ENCODE results near the gene GLRX.

DNA sequence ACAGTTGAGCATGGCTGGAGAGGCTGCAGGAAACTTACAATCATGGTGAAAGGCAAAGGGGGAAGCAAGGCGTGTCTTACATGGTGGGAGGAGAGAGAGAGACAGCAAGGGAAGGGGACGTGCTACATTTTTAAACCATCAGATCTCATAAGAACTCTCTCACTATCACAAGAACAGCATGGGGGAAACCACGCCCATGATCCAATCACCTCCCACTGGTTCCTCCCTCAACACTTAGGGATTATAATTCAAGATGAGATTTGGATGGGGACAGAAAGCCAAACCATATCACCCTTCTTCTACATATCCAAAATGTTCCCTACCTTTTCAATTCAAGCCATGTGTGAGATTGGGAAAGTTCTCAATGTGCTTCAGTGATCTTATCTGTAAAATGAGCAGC, 22.9 kb upstream of the GLRX start:
- TF ChIP-seq, protein P1, sequence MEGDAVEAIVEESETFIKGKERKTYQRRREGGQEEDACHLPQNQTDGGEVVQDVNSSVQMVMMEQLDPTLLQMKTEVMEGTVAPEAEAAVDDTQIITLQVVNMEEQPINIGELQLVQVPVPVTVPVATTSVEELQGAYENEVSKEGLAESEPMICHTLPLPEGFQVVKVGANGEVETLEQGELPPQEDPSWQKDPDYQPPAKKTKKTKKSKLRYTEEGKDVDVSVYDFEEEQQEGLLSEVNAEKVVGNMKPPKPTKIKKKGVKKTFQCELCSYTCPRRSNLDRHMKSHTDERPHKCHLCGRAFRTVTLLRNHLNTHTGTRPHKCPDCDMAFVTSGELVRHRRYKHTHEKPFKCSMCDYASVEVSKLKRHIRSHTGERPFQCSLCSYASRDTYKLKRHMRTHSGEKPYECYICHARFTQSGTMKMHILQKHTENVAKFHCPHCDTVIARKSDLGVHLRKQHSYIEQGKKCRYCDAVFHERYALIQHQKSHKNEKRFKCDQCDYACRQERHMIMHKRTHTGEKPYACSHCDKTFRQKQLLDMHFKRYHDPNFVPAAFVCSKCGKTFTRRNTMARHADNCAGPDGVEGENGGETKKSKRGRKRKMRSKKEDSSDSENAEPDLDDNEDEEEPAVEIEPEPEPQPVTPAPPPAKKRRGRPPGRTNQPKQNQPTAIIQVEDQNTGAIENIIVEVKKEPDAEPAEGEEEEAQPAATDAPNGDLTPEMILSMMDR (IDR thresholded peaks at IDR 0.05): no peak
- no peak for TF ChIP-seq RCOR1 (IDR thresholded peaks at IDR 0.05; ENCODE audit: low read depth, low read length)
- TF ChIP-seq JUN (IDR thresholded peaks at IDR 0.05): no peak
- TF ChIP-seq EP300 (IDR thresholded peaks at IDR 0.05): no peak
- TF ChIP-seq, protein P2, sequence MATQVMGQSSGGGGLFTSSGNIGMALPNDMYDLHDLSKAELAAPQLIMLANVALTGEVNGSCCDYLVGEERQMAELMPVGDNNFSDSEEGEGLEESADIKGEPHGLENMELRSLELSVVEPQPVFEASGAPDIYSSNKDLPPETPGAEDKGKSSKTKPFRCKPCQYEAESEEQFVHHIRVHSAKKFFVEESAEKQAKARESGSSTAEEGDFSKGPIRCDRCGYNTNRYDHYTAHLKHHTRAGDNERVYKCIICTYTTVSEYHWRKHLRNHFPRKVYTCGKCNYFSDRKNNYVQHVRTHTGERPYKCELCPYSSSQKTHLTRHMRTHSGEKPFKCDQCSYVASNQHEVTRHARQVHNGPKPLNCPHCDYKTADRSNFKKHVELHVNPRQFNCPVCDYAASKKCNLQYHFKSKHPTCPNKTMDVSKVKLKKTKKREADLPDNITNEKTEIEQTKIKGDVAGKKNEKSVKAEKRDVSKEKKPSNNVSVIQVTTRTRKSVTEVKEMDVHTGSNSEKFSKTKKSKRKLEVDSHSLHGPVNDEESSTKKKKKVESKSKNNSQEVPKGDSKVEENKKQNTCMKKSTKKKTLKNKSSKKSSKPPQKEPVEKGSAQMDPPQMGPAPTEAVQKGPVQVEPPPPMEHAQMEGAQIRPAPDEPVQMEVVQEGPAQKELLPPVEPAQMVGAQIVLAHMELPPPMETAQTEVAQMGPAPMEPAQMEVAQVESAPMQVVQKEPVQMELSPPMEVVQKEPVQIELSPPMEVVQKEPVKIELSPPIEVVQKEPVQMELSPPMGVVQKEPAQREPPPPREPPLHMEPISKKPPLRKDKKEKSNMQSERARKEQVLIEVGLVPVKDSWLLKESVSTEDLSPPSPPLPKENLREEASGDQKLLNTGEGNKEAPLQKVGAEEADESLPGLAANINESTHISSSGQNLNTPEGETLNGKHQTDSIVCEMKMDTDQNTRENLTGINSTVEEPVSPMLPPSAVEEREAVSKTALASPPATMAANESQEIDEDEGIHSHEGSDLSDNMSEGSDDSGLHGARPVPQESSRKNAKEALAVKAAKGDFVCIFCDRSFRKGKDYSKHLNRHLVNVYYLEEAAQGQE (IDR thresholded peaks at IDR 0.05): no peak
- no peak for TF ChIP-seq POLR2AphosphoS2 (conservative IDR thresholded peaks at IDR 0.05; ENCODE audit: low read length)
- TF ChIP-seq RARB (CRISPR knock-in tag; IDR thresholded peaks at IDR 0.05): no peak
- TF ChIP-seq CHD2 (IDR thresholded peaks at IDR 0.05; ENCODE audit: low read length, partially characterized antibody): no peak
- TF ChIP-seq, protein P3, sequence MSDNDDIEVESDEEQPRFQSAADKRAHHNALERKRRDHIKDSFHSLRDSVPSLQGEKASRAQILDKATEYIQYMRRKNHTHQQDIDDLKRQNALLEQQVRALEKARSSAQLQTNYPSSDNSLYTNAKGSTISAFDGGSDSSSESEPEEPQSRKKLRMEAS (IDR thresholded peaks at IDR 0.05): no peak
- TF ChIP-seq, protein P4, sequence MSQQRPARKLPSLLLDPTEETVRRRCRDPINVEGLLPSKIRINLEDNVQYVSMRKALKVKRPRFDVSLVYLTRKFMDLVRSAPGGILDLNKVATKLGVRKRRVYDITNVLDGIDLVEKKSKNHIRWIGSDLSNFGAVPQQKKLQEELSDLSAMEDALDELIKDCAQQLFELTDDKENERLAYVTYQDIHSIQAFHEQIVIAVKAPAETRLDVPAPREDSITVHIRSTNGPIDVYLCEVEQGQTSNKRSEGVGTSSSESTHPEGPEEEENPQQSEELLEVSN (IDR thresholded peaks at IDR 0.05; ENCODE audit: borderline replicate concordance, low read depth): no peak
- TF ChIP-seq, protein P5, sequence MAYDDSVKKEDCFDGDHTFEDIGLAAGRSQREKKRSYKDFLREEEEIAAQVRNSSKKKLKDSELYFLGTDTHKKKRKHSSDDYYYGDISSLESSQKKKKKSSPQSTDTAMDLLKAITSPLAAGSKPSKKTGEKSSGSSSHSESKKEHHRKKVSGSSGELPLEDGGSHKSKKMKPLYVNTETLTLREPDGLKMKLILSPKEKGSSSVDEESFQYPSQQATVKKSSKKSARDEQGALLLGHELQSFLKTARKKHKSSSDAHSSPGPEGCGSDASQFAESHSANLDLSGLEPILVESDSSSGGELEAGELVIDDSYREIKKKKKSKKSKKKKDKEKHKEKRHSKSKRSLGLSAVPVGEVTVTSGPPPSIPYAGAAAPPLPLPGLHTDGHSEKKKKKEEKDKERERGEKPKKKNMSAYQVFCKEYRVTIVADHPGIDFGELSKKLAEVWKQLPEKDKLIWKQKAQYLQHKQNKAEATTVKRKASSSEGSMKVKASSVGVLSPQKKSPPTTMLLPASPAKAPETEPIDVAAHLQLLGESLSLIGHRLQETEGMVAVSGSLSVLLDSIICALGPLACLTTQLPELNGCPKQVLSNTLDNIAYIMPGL (CRISPR knock-in tag; IDR thresholded peaks at IDR 0.05; ENCODE audit: borderline replicate concordance): no peak
- no peak for TF ChIP-seq POLR2A (IDR thresholded peaks at IDR 0.05; ENCODE audit: low read length)
- TF ChIP-seq CEBPB (IDR thresholded peaks at IDR 0.05): no peak

All from A549 (cell line).